K562 (cell line): ENCODE measurements around the gene DNAH9. TPM values are rescaled to one million over a fixed set of nuclear protein-coding genes. Genes with fewer than 3 reads are reported as not detected.

Experiments used
- BCOR ChIP-seq: fragments of 450-650 bp; IDR thresholded peaks from 2 replicates; pipeline ENCODE4 v1.6.1; 2016
- CEBPG ChIP-seq, 3 experiments: fragments of 200-800 bp in 1 of 3; sonication (Bioruptor generic) in 1 of 3; sonication (generic) in 1 of 3; formaldehyde crosslinking in 1 of 3; IDR thresholded peaks in 2 of 3; conservative IDR thresholded peaks in 1 of 3; 2 replicates each; pipeline versions ENCODE4 v1.6.1 to v1.8.0; 2016 to 2022; ENCODE audit warnings: missing compliant biosample characterization in 2 of 3, missing genetic modification characterization in 2 of 3, mild to moderate bottlenecking in 1 of 3, missing genetic modification reagents in 1 of 3
- CUX1 ChIP-seq: fragments of 200-800 bp; sonication (Bioruptor generic); IDR thresholded peaks from 2 replicates; pipeline ENCODE4 v1.6.1; 2016; ENCODE audit warnings: missing genetic modification characterization, missing compliant biosample characterization
- DDX20 ChIP-seq: fragments of 450-650 bp; IDR thresholded peaks from 2 replicates; pipeline ENCODE4 v1.6.1; 2016; ENCODE audit warnings: missing genetic modification characterization, low read depth, mild to moderate bottlenecking, missing compliant biosample characterization, moderate library complexity
- DMBX1 ChIP-seq: fragments of 250-450 bp; sonication (Bioruptor Pico); IDR thresholded peaks from 2 replicates; pipeline ENCODE4 v1.8.0; 2022; ENCODE audit warnings: inconsistent platforms, mild to moderate bottlenecking, moderate library complexity, borderline replicate concordance
- DPF2 ChIP-seq: fragments of 450-650 bp; IDR thresholded peaks from 2 replicates; pipeline ENCODE4 v1.6.1; 2016
- EHMT2 ChIP-seq: fragments of 450-650 bp; IDR thresholded peaks from 2 replicates; pipeline ENCODE4 v1.6.1; 2018; ENCODE audit warnings: antibody characterized with exemption
- GABPB1 ChIP-seq: sonication (generic); formaldehyde crosslinking; IDR thresholded peaks from 2 replicates; pipeline ENCODE4 v1.8.0; 2022; ENCODE audit warnings: mild to moderate bottlenecking, missing genetic modification reagents
- GTF2F1 ChIP-seq: IDR thresholded peaks from 2 replicates; pipeline ENCODE4 v1.6.1; 2011; ENCODE audit warnings: low read depth, low read length, improper control_type of control experiment
- LARP7 ChIP-seq: fragments of 450-650 bp; IDR thresholded peaks from 2 replicates; pipeline ENCODE4 v1.6.1; 2016
- MNT ChIP-seq, 2 experiments: fragments of 450-650 bp; conservative IDR thresholded peaks; 2 replicates each; pipeline ENCODE4 v1.6.1; 2017; ENCODE audit warnings: mild to moderate bottlenecking in 2 of 2, moderate library complexity in 2 of 2
- NUFIP1 ChIP-seq: fragments of 450-650 bp; IDR thresholded peaks from 2 replicates; pipeline ENCODE4 v1.6.1; 2018; ENCODE audit not compliant: partially characterized antibody
- PREB ChIP-seq: sonication (generic); formaldehyde crosslinking; IDR thresholded peaks from 2 replicates; pipeline ENCODE4 v1.8.1; 2023; ENCODE audit warnings: mild to moderate bottlenecking, missing genetic modification reagents
- SRSF1 ChIP-seq: fragments of 200-400 bp; formaldehyde crosslinking; IDR thresholded peaks from 2 replicates; pipeline ENCODE4 v1.6.1; 2017; ENCODE audit warnings: mild to moderate bottlenecking, low read depth, low read length, moderate library complexity
- TAF15 ChIP-seq: fragments of 200-400 bp; formaldehyde crosslinking; IDR thresholded peaks from 2 replicates; pipeline ENCODE4 v1.6.1; 2017; ENCODE audit warnings: mild to moderate bottlenecking, low read depth, low read length, moderate library complexity
- TCF3 ChIP-seq: sonication (generic); formaldehyde crosslinking; IDR thresholded peaks from 2 replicates; pipeline ENCODE4 v1.4.0; 2020; ENCODE audit warnings: mild to moderate bottlenecking, missing genetic modification reagents
- ZC3H11A ChIP-seq: IDR thresholded peaks from 2 replicates; pipeline ENCODE4 v1.6.1; 2012; ENCODE audit warnings: low read depth, low read length, improper control_type of control experiment
- ZNF239 ChIP-seq: fragments of 250-450 bp; sonication (Bioruptor Pico); IDR thresholded peaks from 2 replicates; pipeline ENCODE4 v1.4.0; 2020; ENCODE audit warnings: mild to moderate bottlenecking
- ZNF263 ChIP-seq: sonication (generic); formaldehyde crosslinking; IDR thresholded peaks from 2 replicates; pipeline ENCODE4 v1.8.0; 2022; ENCODE audit warnings: mild to moderate bottlenecking, missing genetic modification reagents, borderline replicate concordance
- ZNF3 ChIP-seq: fragments of 250-450 bp; sonication (Bioruptor Pico); IDR thresholded peaks from 2 replicates; pipeline ENCODE4 v1.5.0; 2021; ENCODE audit warnings: mild to moderate bottlenecking, moderate library complexity
- ZNF583 ChIP-seq: fragments of 250-450 bp; sonication (Bioruptor Pico); IDR thresholded peaks from 2 replicates; pipeline ENCODE4 v1.4.0; 2020
- ZNF584 ChIP-seq: fragments of 200-800 bp; sonication (Bioruptor generic); IDR thresholded peaks from 2 replicates; pipeline ENCODE4 v1.6.1; 2016; ENCODE audit warnings: low read depth, mild to moderate bottlenecking, missing genetic modification characterization, missing compliant biosample characterization
- ZNF778 ChIP-seq: fragments of 450-650 bp; formaldehyde crosslinking; IDR thresholded peaks from 2 replicates; pipeline ENCODE4 v1.4.0; 2020; ENCODE audit warnings: mild to moderate bottlenecking, moderate library complexity
- polyA plus RNA-seq, 8 experiments: library from polyadenylated mRNA; depleted of rRNA in 4 of 8; stranded (reverse) in 5 of 8; unstranded in 3 of 8; fragments of >200 nt; fragmentation: Nextera tagmentation in 2 of 8; fragmentation: Illumina TruSeq in 1 of 8; extraction: Ambion mirVana in 2 of 8; extraction: Trizol in 1 of 8; gene quantifications; 2 replicates each; pipeline versions ENCODE4 v1.2.1 to v1.2.3, GENCODE V29; 2011 to 2014; ENCODE audit warnings: inconsistent platforms in 1 of 8, missing spikeins in 1 of 8
- total RNA-seq, 7 experiments: library from RNA; depleted of rRNA in 6 of 7; stranded (reverse); fragments of >200 nt in 6 of 7; fragmentation: Illumina TruSeq in 2 of 7; extraction: Trizol in 2 of 7; gene quantifications; 2 replicates each; pipeline versions ENCODE4 v1.2.1 to v1.2.3, GENCODE V29; 2011 to 2021; ENCODE audit warnings: low replicate concordance in 1 of 7

Gene DNAH9
- total and polyA plus RNA-seq, 9 of the 15 experiments (the other 6 are each of a cell fraction or from before 2014, with no cell fraction given), result not detected

- TF ChIP-seq CUX1 (CRISPR knock-in tag) (peak; percentile 93), ZNF3 (CRISPR knock-in tag) (no peak), CEBPG (CRISPR knock-in tag; IDR thresholded peaks at IDR 0.05) (no peak), CEBPG (tag; conservative IDR thresholded peaks at IDR 0.05 in 1 of 2, IDR thresholded peaks at IDR 0.05 in 1 of 2) (0 out of 4 replicates have a peak, but pooled peaks of 1 of the 2 experiments have one; percentile 42), ZC3H11A (no peak), DMBX1 (peak; percentile 98), GABPB1 (CRISPR knock-in tag) (no peak), DPF2 (peak; percentile 99), LARP7 (no peak), BCOR (peak; percentile 96), GTF2F1 (no peak), PREB (CRISPR knock-in tag) (no peak), ZNF239 (CRISPR knock-in tag) (peak; percentile 68), ZNF584 (CRISPR knock-in tag) (peak; percentile 98), ZNF778 (CRISPR knock-in tag) (no peak), DDX20 (tag) (peak; percentile 65; the same call in 1 of the 2 replicates), ZNF583 (CRISPR knock-in tag) (peak; percentile 86), ZNF263 (no peak), MNT (conservative IDR thresholded peaks at IDR 0.05) (peak in 1 of 2 experiments; percentile 68; a peak in 2 of 4 replicates), TCF3 (CRISPR knock-in tag) (peak; percentile 100), SRSF1 (no peak), NUFIP1 (peak; percentile 16), EHMT2 (peak; percentile 60; the same call in 1 of the 2 replicates), TAF15 (no peak)
Measured at GRCh38 chr17:11908711-11909146, 310.5 kb downstream of the DNAH9 start (continued).
